PC-3 (cell line): ENCODE results near the gene CCDC38. TPM values are rescaled to one million over a fixed set of nuclear protein-coding genes. Genes with fewer than 3 reads are reported as not detected.

Experiments
- ATAC-seq: fragments of 200-7000 bp; cut with Tn5 transposase; 2 replicates; pipeline ENCODE4 v1.9.1; 2020; ENCODE audit warnings: mild to moderate bottlenecking, moderate library complexity
- BruUV-seq: library from RNA; stranded (reverse); fragments of 400-500 nt; replicated peaks from 2 replicates; lab custom pipeline; 2021; lab: Mats Ljungman, UMichigan
- CTCF ChIA-PET: fragments of 300-600 bp; sonication (Branson Sonifier 250); formaldehyde crosslinking; loops from one replicate; lab custom pipeline; 2022; ENCODE audit warnings: antibody characterized with exemption; lab: Charles Lee
- POLR2A ChIA-PET: fragments of 300-600 bp; sonication (Branson Sonifier 250); formaldehyde crosslinking; loops from one replicate; lab custom pipeline; 2022; ENCODE audit warnings: antibody characterized with exemption; ENCODE audit not compliant: unreplicated experiment; lab: Charles Lee
- DNase-seq: peaks from one replicate; pipeline ENCODE4 v3.0.0-alpha.2; 2015
- H2AFZ ChIP-seq: fragments of 300-600 bp; sonication (generic); 2 replicates; pipeline ENCODE4 v1.6.0; 2016; ENCODE audit warnings: antibody characterized with exemption, low read length
- H3F3A ChIP-seq: fragments of 300-600 bp; sonication (generic); one replicate; pipeline ENCODE4 v1.6.0; 2017; ENCODE audit warnings: antibody characterized with exemption, low read length, control low read depth, mild to moderate bottlenecking; ENCODE audit not compliant: unreplicated experiment
- H3K27ac ChIP-seq: fragments of 300-600 bp; sonication (generic); 2 replicates; pipeline ENCODE4 v1.5.1; 2016; ENCODE audit warnings: mild to moderate bottlenecking, low read length
- H3K27me3 ChIP-seq: fragments of 300-600 bp; sonication (generic); 2 replicates; pipeline ENCODE4 v1.6.1; 2016; ENCODE audit warnings: low read length, mixed read lengths
- H3K36me3 ChIP-seq: fragments of 300-600 bp; sonication (generic); 2 replicates; pipeline ENCODE4 v1.6.1; 2016; ENCODE audit warnings: low read depth, mixed run types, low read length, mixed read lengths
- H3K4me1 ChIP-seq: fragments of 300-600 bp; sonication (generic); 2 replicates; pipeline ENCODE4 v1.5.1; 2016; ENCODE audit warnings: low read length; ENCODE audit not compliant: insufficient read depth
- H3K4me2 ChIP-seq: fragments of 300-600 bp; sonication (generic); 2 replicates; pipeline ENCODE4 v1.6.0; 2016; ENCODE audit warnings: low read length
- H3K4me3 ChIP-seq: fragments of 300-600 bp; sonication (generic); 2 replicates; pipeline ENCODE4 v1.5.1; 2016; ENCODE audit warnings: mild to moderate bottlenecking, low read length, mixed read lengths
- H3K79me2 ChIP-seq: fragments of 300-600 bp; sonication (generic); 2 replicates; pipeline ENCODE4 v1.6.1; 2017; ENCODE audit warnings: low read length, mixed read lengths
- H3K9ac ChIP-seq: fragments of 300-600 bp; sonication (generic); 2 replicates; pipeline ENCODE4 v1.6.0; 2016; ENCODE audit warnings: mild to moderate bottlenecking, low read length
- H3K9me2 ChIP-seq: fragments of 300-600 bp; sonication (generic); replicated peaks from 2 replicates; pipeline ENCODE4 v1.6.1; 2016; ENCODE audit warnings: mixed run types, low read length, mixed read lengths
- H3K9me3 ChIP-seq: fragments of 300-600 bp; sonication (generic); 2 replicates; pipeline ENCODE4 v1.6.1; 2016; ENCODE audit warnings: low read length, mixed read lengths
- H4K20me1 ChIP-seq: fragments of 300-600 bp; sonication (generic); 2 replicates; pipeline ENCODE4 v1.6.1; 2016; ENCODE audit warnings: low read length, mixed read lengths
- CTCF ChIP-seq: fragments of 300-600 bp; sonication (generic); conservative IDR thresholded peaks from 2 replicates; pipeline ENCODE4 v1.5.1; 2017; ENCODE audit warnings: antibody characterized with exemption, low read depth, mild to moderate bottlenecking, low read length
- EZH2 ChIP-seq: fragments of 300-600 bp; sonication (generic); IDR thresholded peaks from one replicate; pipeline ENCODE4 v1.6.1; 2017; ENCODE audit warnings: antibody characterized with exemption, mild to moderate bottlenecking, low read length; ENCODE audit not compliant: unreplicated experiment
- EZH2phosphoT487 ChIP-seq: fragments of 300-600 bp; sonication (generic); IDR thresholded peaks from 2 replicates; pipeline ENCODE4 v1.6.1; 2018; ENCODE audit warnings: mild to moderate bottlenecking, antibody characterized with exemption, low read length, borderline replicate concordance
- intact Hi-C: fragments of 100-400 bp; cut with micrococcal nuclease; formaldehyde crosslinking; loops from 2 replicates; pipeline ENCODE4 v1.9.0; 2023
- total RNA-seq: library from RNA; depleted of rRNA; stranded (reverse); fragments of >200 nt; gene quantifications from 2 replicates; pipeline ENCODE4 v1.2.3, GENCODE V29; 2014

The CCDC38 gene
- total RNA-seq, 1 experiment from 2014 or later, result not detected

- Histone ChIP-seq H3K4me1 (peaks cover 18% of the 10 kb centered on the region), H3K36me3 (peaks cover 44% of the 10 kb centered on the region), H3F3A (no peaks in the 10 kb centered on the region), H3K9me2 (no peaks in the 10 kb centered on the region), H3K27ac (no peak overlapping the region), H3K4me2 (peak overlapping the region; percentile 88), H3K9me3 (no peaks in the 10 kb centered on the region), H3K4me3 (peak overlapping the region; percentile 90), H3K79me2 (peaks cover 60% of the 10 kb centered on the region), H4K20me1 (peaks cover 38% of the 10 kb centered on the region), H3K27me3 (no peaks in the 10 kb centered on the region), H3K9ac (peak overlapping the region; percentile 94), H2AFZ (no peak overlapping the region)
- TF ChIP-seq EZH2 (no peak), CTCF (no peak), EZH2phosphoT487 (no peak)
- no TSS peak for BruUV-seq
- no peak for ATAC-seq
- ChIA-PET POLR2A (no interaction called here), CTCF (no interaction called here)
- DNase-seq, result no peak
- intact Hi-C loops, result loop anchor here (1.0 kb wide), 1 partner anchor 99 kb away; no protein-coding TSS in a partner anchor
Observed at GRCh38 chr12:95859947-95860850, 82.2 kb downstream of the CCDC38 start.

- CTCF ChIA-PET, result no interaction called here
- no peak for TF ChIP-seq EZH2phosphoT487
- no peak for TF ChIP-seq EZH2
- no peak for TF ChIP-seq CTCF
- H3K4me3 ChIP-seq, result peak overlapping the region; percentile 90
- no peaks in the 10 kb centered on the region for H3K27me3 ChIP-seq
- POLR2A ChIA-PET, result interaction anchor here (0.6 kb wide), 1 partner anchor 60 kb away, joined by 5 read pairs; no protein-coding TSS in a partner anchor
- H3K9ac ChIP-seq, result peak overlapping the region; percentile 94
- H3K4me2 ChIP-seq, result peak overlapping the region; percentile 88
- ATAC-seq (peak; percentile 66), DNase-seq (peak; percentile 41)
- H3K9me2 ChIP-seq, result no peaks in the 10 kb centered on the region
- peaks cover 18% of the 10 kb centered on the region for H3K4me1 ChIP-seq
- H3K79me2 ChIP-seq, result peaks cover 56% of the 10 kb centered on the region
- BruUV-seq, result TSS peak; percentile 41
- peak overlapping the region; percentile 91 for H2AFZ ChIP-seq
- H3K36me3 ChIP-seq, result peaks cover 36% of the 10 kb centered on the region
- H3K9me3 ChIP-seq, result no peaks in the 10 kb centered on the region
- H4K20me1 ChIP-seq, result peaks cover 35% of the 10 kb centered on the region
- intact Hi-C loops, result loop anchor here (1.0 kb wide), 1 partner anchor 100 kb away; no protein-coding TSS in a partner anchor
- H3K27ac ChIP-seq, result peak overlapping the region; percentile 63
- no peaks in the 10 kb centered on the region for H3F3A ChIP-seq
Observed at GRCh38 chr12:95859344-95859816, 83.0 kb downstream of the CCDC38 start.
